ENCODE results near the gene KRT1.

GRCh38 chr12:52685406-52685890 is 5.2 kb upstream of the KRT1 start:
- TF ChIP-seq FOXM1 (IDR thresholded peaks at IDR 0.05; ENCODE audit: borderline replicate concordance) (no peak), TARDBP (IDR thresholded peaks at IDR 0.05) (no peak), HDGF (IDR thresholded peaks at IDR 0.05; ENCODE audit: borderline replicate concordance) (no peak), ELF4 (IDR thresholded peaks at IDR 0.05) (no peak), ZNF384 (IDR thresholded peaks at IDR 0.05) (no peak), FOXK2 (IDR thresholded peaks at IDR 0.05) (no peak), SP1 (IDR thresholded peaks at IDR 0.05) (no peak), SUZ12 (IDR thresholded peaks at IDR 0.05) (no peak), LEF1 (IDR thresholded peaks at IDR 0.05; ENCODE audit: borderline replicate concordance) (no peak), ARNT (IDR thresholded peaks at IDR 0.05) (no peak), NFRKB (IDR thresholded peaks at IDR 0.05) (no peak), FOXA1 (IDR thresholded peaks at IDR 0.05) (no peak)
- TF ChIP-seq, protein P1, sequence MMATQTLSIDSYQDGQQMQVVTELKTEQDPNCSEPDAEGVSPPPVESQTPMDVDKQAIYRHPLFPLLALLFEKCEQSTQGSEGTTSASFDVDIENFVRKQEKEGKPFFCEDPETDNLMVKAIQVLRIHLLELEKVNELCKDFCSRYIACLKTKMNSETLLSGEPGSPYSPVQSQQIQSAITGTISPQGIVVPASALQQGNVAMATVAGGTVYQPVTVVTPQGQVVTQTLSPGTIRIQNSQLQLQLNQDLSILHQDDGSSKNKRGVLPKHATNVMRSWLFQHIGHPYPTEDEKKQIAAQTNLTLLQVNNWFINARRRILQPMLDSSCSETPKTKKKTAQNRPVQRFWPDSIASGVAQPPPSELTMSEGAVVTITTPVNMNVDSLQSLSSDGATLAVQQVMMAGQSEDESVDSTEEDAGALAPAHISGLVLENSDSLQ (IDR thresholded peaks at IDR 0.05) = no peak
